Activated CD4-positive, alpha-beta T cell treated with anti-CD3 and anti-CD28 coated beads for 1 hour (primary cell): ENCODE measurements around the gene CANT1.

Experiments
- DNase-seq: peaks from one replicate; pipeline ENCODE4 v3.0.0-alpha.2; 2020

Gene CANT1

GRCh38 chr17:79007504-79008381 lies 1.8 kb downstream of the CANT1 start:
- no peak for DNase-seq

DNA sequence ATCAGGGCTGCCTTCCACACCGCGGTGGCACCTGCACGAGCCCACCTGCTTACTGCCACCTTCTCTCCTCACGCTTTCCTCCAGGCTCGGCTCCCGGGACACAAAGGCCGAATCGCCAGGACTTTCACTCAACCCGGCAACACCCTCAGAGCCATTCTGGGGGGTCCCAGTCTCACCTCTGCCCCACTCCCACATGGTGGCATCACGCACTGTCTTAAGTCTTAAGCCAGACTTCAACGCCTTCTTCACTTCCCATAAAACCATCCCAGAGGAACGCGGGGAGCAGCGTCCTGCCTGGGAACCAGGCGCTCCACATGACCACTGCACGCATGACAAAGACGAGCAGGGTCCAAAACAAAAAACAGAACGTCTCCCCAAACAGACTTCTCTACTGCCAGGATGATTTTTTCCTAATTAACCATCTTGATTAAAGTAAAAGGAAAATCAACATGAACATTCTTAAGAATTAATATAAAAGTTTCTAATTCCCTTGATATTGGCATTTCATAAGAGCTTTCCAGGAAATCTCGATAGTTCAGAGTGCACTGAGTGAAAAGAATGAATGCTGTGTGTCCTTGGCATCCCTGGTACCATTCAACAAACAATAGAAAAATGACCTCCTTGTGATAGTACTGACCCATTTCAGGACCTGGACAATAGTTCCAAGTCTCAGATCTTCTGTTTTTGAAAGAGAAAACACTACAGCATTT lies 2.6 kb downstream of the CANT1 start:
- no peak for DNase-seq

- DNase-seq, result no peak
These were observed 3.5 kb downstream of the CANT1 start for GRCh38 chr17:79006046-79006445.

DNA sequence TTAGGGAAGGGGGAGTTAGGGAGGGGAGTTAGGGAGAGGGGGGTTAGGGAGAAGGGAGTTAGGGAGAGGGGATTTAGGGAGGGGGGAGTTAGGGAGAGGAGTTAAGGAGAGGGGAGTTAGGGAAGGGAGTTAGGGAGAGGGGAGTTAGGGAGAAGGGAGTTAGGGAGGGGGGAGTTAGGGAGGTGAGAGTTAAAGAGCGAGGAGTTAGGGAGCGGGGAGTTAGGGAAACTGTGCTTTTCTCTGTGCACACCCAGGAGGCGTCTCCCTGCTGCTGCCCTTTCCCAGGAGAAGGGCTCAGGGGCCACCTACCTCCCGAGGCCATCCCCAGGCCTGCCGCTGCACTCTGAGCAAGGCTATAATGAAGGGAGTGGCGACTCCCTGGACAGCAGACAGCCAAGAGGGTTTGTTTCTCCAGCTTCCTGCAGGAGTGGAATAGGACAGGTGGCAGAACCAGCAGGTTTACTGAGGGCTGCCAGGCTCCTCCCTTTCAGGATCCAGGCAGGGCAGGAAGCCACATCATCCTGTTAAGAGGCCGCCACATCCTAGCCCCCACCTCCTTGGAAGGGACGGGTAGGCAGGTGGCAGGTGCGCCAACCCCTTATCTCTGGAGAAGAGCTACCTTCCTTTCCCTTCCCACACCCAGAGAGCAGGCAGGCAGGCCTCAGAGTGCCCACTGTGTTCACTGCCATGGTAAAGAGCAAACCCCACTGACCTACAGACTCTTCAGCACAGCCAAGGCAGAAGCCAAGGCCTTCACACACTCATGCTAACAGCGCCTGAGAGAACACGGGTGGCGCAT lies 4.3 kb downstream of the CANT1 start:
- DNase-seq, result no peak

GRCh38 chr17:79003661-79004411 lies 5.7 kb downstream of the CANT1 start:
- DNase-seq, result no peak

DNA sequence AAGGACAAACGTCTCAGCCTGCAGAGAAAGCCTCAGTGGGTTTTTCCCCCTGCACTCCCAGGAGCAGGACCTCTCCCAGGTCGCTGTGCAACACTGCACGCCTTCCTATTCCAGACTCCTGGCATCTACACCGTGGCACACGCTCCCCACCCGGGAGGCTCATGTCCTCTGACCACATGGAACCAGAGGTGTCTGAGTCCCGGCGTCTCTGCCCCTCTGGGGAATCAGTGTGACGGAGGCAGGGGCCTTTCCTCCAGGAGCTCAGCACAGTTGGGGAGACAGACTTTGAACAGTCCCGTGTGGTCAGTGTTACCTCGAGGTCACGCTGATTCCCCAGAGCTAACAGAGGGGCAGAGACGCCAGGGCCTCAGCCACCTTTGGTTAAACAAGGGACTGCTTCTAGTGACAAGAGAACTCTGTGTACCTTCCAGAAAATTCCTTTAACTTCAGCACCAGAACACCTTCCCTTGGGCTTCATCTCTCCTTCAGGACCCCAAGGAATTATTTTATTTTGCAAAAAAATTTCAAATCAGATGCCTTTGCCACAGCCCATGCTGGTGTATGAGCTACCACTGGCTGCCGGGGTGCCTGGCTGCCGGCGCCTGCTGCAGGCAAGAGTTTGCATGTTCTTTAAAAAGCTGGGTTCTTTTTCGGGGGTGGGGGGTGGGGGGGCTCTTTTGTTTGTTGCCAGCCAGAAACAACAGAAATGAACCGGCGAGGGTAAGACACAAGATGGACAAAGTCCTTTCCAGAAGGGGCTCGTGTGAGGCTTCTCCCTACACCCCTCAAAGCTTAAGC lies 6.6 kb downstream of the CANT1 start:
- no peak for DNase-seq

DNA sequence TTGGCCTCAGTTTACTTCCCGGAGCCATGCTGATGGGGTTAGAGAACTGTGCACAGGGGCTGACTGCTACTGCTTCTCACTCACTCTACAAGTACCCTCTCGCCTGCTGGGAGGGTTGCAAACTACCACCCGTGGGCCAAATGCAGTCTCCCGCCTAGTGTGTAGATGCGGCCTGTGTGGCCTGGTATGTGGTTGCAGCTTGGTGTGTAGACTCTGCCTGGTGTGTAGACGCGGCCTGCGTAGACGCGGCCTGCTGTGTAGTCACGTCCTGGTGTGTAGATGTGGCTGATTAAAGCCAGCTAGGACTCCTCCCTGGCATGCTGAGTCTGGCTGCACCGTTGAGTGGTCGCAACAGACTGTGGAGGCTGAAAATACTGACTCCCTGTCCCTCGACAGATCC lies 7.3 kb downstream of the CANT1 start:
- no peak for DNase-seq

DNA sequence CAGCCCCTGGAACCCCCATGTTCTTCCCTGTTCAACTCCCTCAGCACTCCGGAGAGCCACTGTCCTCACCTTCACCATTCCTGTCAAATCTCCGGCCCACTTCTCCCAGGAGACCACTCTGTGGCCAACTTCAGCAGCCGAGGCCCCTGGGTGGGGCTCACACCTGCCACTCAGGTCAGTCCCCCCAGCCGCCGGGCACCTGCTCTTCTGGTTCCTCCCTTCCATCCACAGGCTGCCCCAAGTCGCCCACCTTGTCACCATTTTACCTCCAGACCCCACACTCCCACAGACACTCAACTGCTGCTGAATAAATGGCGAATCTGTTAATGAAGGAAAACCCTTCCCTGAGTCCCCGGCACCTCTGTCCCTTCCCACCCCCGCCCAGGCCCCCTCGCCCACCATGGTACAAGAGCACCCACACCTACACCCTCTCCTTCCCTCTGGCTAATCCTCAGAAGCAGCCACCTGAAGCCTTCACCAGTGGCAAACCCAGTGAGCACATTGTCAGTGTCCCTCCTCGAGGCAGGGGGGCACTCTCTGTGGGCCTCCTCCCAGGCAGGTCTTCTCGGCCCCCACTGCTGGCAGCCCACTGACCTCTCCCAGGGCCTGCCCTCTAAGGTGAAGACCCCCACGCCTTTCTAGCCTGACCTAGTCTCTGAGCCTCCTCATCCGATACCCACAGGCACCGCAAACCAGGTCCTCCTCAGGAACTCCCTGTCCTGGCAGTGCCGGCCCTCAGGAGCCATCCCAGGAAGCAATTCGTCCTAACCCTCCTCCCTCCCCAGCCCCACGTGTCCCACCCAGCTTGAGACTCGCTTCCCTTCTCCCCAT lies 8.2 kb downstream of the CANT1 start:
- no peak for DNase-seq

DNA sequence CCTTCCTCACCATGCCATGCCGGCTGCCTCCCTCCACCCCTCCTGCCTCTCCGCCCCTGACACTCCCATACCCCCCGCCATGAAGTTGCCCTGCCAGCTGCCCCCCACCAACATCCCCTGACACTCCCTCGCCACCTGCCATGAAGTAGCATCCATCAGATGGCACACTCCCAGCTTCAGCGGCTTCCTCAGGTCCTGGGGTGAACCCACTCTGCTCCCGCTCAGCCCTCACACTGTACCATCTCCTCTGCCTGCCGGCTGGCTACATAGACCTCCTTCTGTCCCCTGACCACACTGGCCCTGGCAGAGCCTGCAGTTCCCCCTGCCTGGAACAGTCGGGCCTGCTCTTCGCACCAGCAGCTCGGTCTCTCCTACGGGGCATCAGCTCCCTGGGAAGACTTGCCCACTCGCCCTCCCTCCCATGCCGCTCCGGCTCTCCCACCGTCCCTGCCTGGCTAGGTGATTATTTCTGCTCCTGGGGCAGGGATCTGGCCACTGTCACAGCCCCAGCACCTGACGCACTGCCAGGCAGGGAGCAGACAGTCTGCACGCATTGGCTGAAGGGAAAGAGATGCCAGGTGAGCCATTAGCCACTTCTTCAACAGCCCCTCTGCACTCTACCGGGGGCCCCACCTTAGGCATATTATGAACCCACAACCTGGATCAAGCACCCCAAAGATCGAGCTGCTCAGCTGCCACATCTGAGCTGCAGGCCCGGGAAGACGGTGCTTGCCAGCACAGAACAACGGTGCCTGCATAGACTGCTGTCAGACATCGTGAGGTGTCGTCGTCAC lies 9.0 kb downstream of the CANT1 start:
- DNase-seq, result no peak

DNA sequence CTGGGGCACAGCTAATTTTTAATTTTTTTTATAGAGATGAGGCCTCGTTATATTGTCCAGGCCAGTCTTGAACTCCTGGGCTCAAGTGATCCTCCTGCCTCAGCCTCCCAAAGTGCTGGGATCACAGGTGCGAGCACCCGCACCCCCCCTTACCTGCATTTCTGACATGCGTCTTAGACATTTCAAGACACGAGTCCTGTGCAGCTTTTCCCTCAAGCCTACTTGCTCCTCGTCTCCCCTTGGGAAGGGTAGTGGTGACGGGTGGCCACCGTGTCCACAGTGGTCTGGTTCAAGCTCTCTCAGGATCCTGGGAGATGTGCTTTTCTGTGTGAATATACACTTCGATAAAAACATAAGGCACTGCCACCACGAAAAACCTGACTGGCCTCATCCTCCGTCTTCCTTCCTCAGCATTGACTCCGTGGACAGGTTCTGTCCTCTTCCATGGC lies 9.6 kb downstream of the CANT1 start:
- no peak for DNase-seq

GRCh38 chr17:78999056-78999768 lies 10.4 kb downstream of the CANT1 start:
- DNase-seq, result no peak

- DNase-seq, result no peak
These were observed 11.1 kb downstream of the CANT1 start for GRCh38 chr17:78998311-78999055.

GRCh38 chr17:78997881-78998280 lies 11.7 kb downstream of the CANT1 start:
- no peak for DNase-seq

GRCh38 chr17:78997231-78997741 lies 12.3 kb downstream of the CANT1 start:
- no peak for DNase-seq

DNA sequence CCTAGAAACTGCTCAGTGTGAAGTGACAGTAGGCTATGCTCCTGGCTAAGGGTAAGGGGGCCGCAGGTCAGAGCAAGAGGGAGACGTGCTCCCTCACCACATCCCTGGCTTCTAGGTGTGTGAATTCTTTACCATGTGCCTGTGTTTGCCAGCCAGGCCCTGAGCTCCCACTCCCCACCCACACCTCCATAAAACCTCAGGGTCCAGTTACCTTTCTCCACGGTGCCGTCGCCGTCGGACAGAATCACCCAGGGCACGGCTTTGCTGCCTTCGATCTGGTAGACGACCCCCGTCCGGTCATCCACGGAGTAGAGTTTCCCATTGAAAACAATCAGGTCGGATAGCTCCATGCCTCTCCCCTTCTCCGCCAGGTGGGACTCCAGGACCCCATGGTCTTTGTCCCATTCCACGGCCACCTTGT lies 12.8 kb downstream of the CANT1 start:
- DNase-seq, result no peak

- DNase-seq, result no peak
These were observed 13.7 kb downstream of the CANT1 start for GRCh38 chr17:78995761-78996451.

GRCh38 chr17:78995022-78995760 lies 14.4 kb downstream of the CANT1 start:
- no peak for DNase-seq
